CD14-positive monocyte (primary cell): ENCODE results near the gene TMTC2. TPM values are rescaled to one million over a fixed set of nuclear protein-coding genes. Genes with fewer than 3 reads are reported as not detected.

ENCODE experiments used
- DNase-seq, 3 donors: peaks; one replicate each; pipeline ENCODE4 v3.0.0-alpha.2; 2011 to 2022
- H2AFZ ChIP-seq: 2 replicates; pipeline ENCODE4 v1.6.0; 2012; ENCODE audit warnings: mild to moderate bottlenecking, low read depth, low read length, inconsistent platforms; ENCODE audit not compliant: insufficient read depth, poor library complexity, severe bottlenecking
- H3K27ac ChIP-seq, 2 donors: 1 replicate in 1 of 2; 2 replicates in 1 of 2; pipeline ENCODE4 v1.5.1; 2012 to 2013; ENCODE audit warnings: low read length in 2 of 2, control low read depth in 1 of 2, inconsistent platforms in 1 of 2, low read depth in 1 of 2, mild to moderate bottlenecking in 1 of 2
- H3K27me3 ChIP-seq, 2 donors: one replicate each; pipeline versions ENCODE4 v1.6.0 to v1.6.1; 2011 to 2013; ENCODE audit warnings: low read length in 2 of 2; ENCODE audit not compliant: control insufficient read depth in 2 of 2, insufficient read depth in 2 of 2
- H3K36me3 ChIP-seq, 2 donors: replicated peaks in 1 of 2; 1 replicate in 1 of 2; 2 replicates in 1 of 2; pipeline versions ENCODE4 v1.5.1 to v1.6.1; 2012 to 2013; ENCODE audit warnings: low read length in 2 of 2, control low read depth in 1 of 2, inconsistent platforms in 1 of 2, mild to moderate bottlenecking in 1 of 2; ENCODE audit not compliant: insufficient read depth in 2 of 2, control insufficient read depth in 1 of 2
- H3K4me1 ChIP-seq, 2 donors: 1 replicate in 1 of 2; 2 replicates in 1 of 2; pipeline versions ENCODE4 v1.5.1 to v1.6.1; 2012 to 2013; ENCODE audit warnings: low read length in 2 of 2, control low read depth in 1 of 2, inconsistent platforms in 1 of 2, mild to moderate bottlenecking in 1 of 2, moderate library complexity in 1 of 2; ENCODE audit not compliant: insufficient read depth in 2 of 2, control insufficient read depth in 1 of 2
- H3K4me2 ChIP-seq: replicated peaks from 2 replicates; pipeline ENCODE3; 2012; ENCODE audit warnings: low read length, moderate library complexity, mild to moderate bottlenecking; ENCODE audit not compliant: poor library complexity, severe bottlenecking; ENCODE audit errors: extremely low read depth
- H3K4me3 ChIP-seq, 3 experiments: fragments of 200-600 bp in 1 of 3; sonication (generic) in 1 of 3; replicated peaks in 1 of 3; 1 replicate in 2 of 3; 2 replicates in 1 of 3; pipeline ENCODE4 v1.5.1; 2011 to 2013; ENCODE audit warnings: low read length in 3 of 3, mild to moderate bottlenecking in 3 of 3, control low read depth in 2 of 3, low read depth in 2 of 3, inconsistent platforms in 1 of 3, moderate library complexity in 1 of 3
- H3K79me2 ChIP-seq: 2 replicates; pipeline ENCODE4 v1.6.0; 2012; ENCODE audit warnings: mild to moderate bottlenecking, control low read depth, inconsistent platforms, low read length, moderate library complexity; ENCODE audit not compliant: insufficient read depth
- H3K9ac ChIP-seq: 2 replicates; pipeline ENCODE4 v1.6.0; 2017; ENCODE audit warnings: low read length, mild to moderate bottlenecking; ENCODE audit not compliant: insufficient read depth, poor library complexity, severe bottlenecking
- H3K9me3 ChIP-seq, 2 donors: replicated peaks in 1 of 2; 1 replicate in 1 of 2; 2 replicates in 1 of 2; pipeline versions ENCODE4 v1.5.1 to v1.6.1; 2012 to 2013; ENCODE audit warnings: low read length in 2 of 2, control low read depth in 1 of 2; ENCODE audit not compliant: control insufficient read depth in 1 of 2, insufficient read depth in 1 of 2
- H4K20me1 ChIP-seq: 2 replicates; pipeline ENCODE4 v1.6.0; 2012; ENCODE audit warnings: mild to moderate bottlenecking, low read length, control low read depth, moderate library complexity; ENCODE audit not compliant: insufficient read depth
- H3K27ac Mint-ChIP-seq, 7 donors: one replicate each; pipeline ENCODE4 v1.8.0; 2020; ENCODE audit warnings: mild to moderate bottlenecking in 7 of 7, mixed read lengths in 7 of 7, moderate library complexity in 6 of 7, inconsistent platforms in 2 of 7
- H3K27me3 Mint-ChIP-seq, 3 donors: one replicate each; pipeline ENCODE4 v1.8.0; 2021 to 2022; ENCODE audit warnings: low read depth in 3 of 3, mild to moderate bottlenecking in 3 of 3, mixed read lengths in 3 of 3, moderate library complexity in 3 of 3, inconsistent platforms in 1 of 3
- H3K36me3 Mint-ChIP-seq, 2 donors: one replicate each; pipeline ENCODE4 v1.8.0; 2020; ENCODE audit warnings: mixed read lengths in 2 of 2, inconsistent platforms in 1 of 2, mild to moderate bottlenecking in 1 of 2
- H3K4me1 Mint-ChIP-seq: one replicate; pipeline ENCODE4 v1.8.0; 2020; ENCODE audit warnings: mild to moderate bottlenecking, mixed read lengths
- H3K4me3 Mint-ChIP-seq, 2 donors: one replicate each; pipeline ENCODE4 v1.8.0; 2020; ENCODE audit warnings: mild to moderate bottlenecking in 2 of 2, mixed read lengths in 2 of 2, moderate library complexity in 1 of 2
- H3K9me3 Mint-ChIP-seq, 7 donors: one replicate each; pipeline ENCODE4 v1.8.0; 2020 to 2022; ENCODE audit warnings: mixed read lengths in 7 of 7, mild to moderate bottlenecking in 6 of 7, moderate library complexity in 6 of 7, inconsistent platforms in 2 of 7
- CTCF ChIP-seq: fragments of 200-600 bp; IDR thresholded peaks from one replicate; pipeline ENCODE4 v1.8.0; 2022; ENCODE audit warnings: antibody characterized with exemption, mild to moderate bottlenecking
- WGBS: methylation state at CpG from one replicate; pipeline ENCODE4 v1.1.5; 2013; ENCODE audit warnings: missing lambda C conversion rate; ENCODE audit not compliant: insufficient coverage; 5-methylcytosine and 5-hydroxymethylcytosine counted together
- intact Hi-C, 2 donors: fragments of 100-400 bp; cut with micrococcal nuclease; formaldehyde crosslinking; loops; one replicate each; pipeline versions ENCODE4 v1.15.0 to v1.15.1; 2023
- polyA plus RNA-seq, 3 donors: library from polyadenylated mRNA; depleted of rRNA in 1 of 3; unstranded in 2 of 3; stranded (reverse) in 1 of 3; fragments of 300-500 nt in 2 of 3; fragments of >200 nt in 1 of 3; fragmentation: Illumina TruSeq in 2 of 3; gene quantifications; 1 replicate in 2 of 3; 2 replicates in 1 of 3; pipeline ENCODE4 v1.2.3, GENCODE V29; 2012 to 2021

TMTC2 gene
- polyA plus RNA-seq, 3 donors: 2.5 to 15.7 (median 3.3) TPM

- Histone ChIP-seq H4K20me1 (no peaks in the 10 kb centered on the region), H3K27me3 (no peaks in the 10 kb centered on the region), H3K4me2 (no peak overlapping the region), H3K4me1 (peaks cover under 1 to 10% of the 10 kb centered on the region in 2 donors), H3K36me3 (no peaks in the 10 kb centered on the region), H3K27ac (no peak overlapping the region), H3K9ac (no peak overlapping the region), H3K9me3 (no peaks in the 10 kb centered on the region), H2AFZ (no peak overlapping the region), H3K79me2 (peaks cover 2% of the 10 kb centered on the region), H3K4me3 (no peak overlapping the region)
- WGBS: 100% methylated on average over 1 of the region's 2 CpGs
- peaks cover 21% of the 10 kb centered on the region for H3K4me1 Mint-ChIP-seq
- no peak for DNase-seq
- H3K27me3 Mint-ChIP-seq: no peaks in the 10 kb centered on the region
- H3K4me3 Mint-ChIP-seq: no peak overlapping the region
- TF ChIP-seq CTCF: no peak
- peaks cover 17 to 18% of the 10 kb centered on the region in 2 donors for H3K36me3 Mint-ChIP-seq
- H3K9me3 Mint-ChIP-seq: no peaks in the 10 kb centered on the region
- H3K27ac Mint-ChIP-seq: peak overlapping the region in 1 of 7 donors; percentile 45
- intact Hi-C loops: no loop called here
These were observed 189.4 kb downstream of the TMTC2 start for GRCh38 chr12:82876075-82876474.

- H3K27me3 ChIP-seq: no peaks in the 10 kb centered on the region
- H3K27me3 Mint-ChIP-seq: no peaks in the 10 kb centered on the region
- no peak overlapping the region for H3K4me3 Mint-ChIP-seq
- no peaks in the 10 kb centered on the region for H3K9me3 Mint-ChIP-seq
- H3K4me1 Mint-ChIP-seq: peaks cover 16% of the 10 kb centered on the region
- no peak for DNase-seq
- H3K4me1 ChIP-seq: peaks cover 0 to 6% of the 10 kb centered on the region in 2 donors
- no peak for TF ChIP-seq CTCF
- intact Hi-C loops: no loop called here
- no peak overlapping the region for H3K4me2 ChIP-seq
- peak overlapping the region in 1 of 7 donors; percentile 6 for H3K27ac Mint-ChIP-seq
- no CpG with 5 or more reads among the region's 1 CpG for WGBS
- H3K4me3 ChIP-seq: no peak overlapping the region
- no peaks in the 10 kb centered on the region for H3K36me3 ChIP-seq
- no peaks in the 10 kb centered on the region for H3K9me3 ChIP-seq
- H3K9ac ChIP-seq: no peak overlapping the region
- H3K79me2 ChIP-seq: peaks cover 2% of the 10 kb centered on the region
- no peak overlapping the region for H3K27ac ChIP-seq
- peaks cover 19 to 21% of the 10 kb centered on the region in 2 donors for H3K36me3 Mint-ChIP-seq
- H2AFZ ChIP-seq: no peak overlapping the region
- H4K20me1 ChIP-seq: no peaks in the 10 kb centered on the region
These were observed 191.3 kb downstream of the TMTC2 start for GRCh38 chr12:82877963-82878362.
